ENCODE results near the gene SEC61A1. TPM values are rescaled to one million over a fixed set of nuclear protein-coding genes. Genes with fewer than 3 reads are reported as not detected.

The SEC61A1 gene
- total RNA-seq, 1 donor, result 406 TPM

GRCh38 chr3:128012050-128012449, 40.2 kb upstream of the SEC61A1 start:
- no peak overlapping the region for H3K4me3 ChIP-seq (ENCODE audit: low read depth, low read length)

DNA sequence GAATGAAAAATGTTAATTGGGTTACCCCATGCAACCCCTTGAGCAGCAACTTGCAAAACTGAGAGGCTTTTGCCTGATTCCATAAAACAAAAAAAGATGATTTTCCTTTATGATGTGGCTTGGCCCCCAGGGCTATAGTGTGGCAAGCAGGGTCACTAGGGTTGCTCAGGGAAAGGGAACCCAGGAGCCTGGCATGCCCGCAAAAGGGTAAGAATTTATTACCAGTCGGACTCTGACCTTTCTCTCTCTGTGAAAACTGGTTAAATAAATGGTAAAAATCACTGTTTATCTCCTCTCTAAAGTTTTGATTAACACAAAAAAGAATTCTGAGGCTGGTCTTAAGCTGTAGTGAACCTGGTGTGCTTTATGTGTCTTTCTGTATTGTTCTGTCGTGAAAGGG, 37.7 kb upstream of the SEC61A1 start:
- DNase-seq (ENCODE audit: low read depth), result no peak
- no peak overlapping the region for H3K4me3 ChIP-seq (ENCODE audit: low read depth, low read length)
- no peak for TF ChIP-seq CTCF (IDR thresholded peaks at IDR 0.05; ENCODE audit: insufficient read depth, low read length)

More at GRCh38 chr3:128012050-128012449, 40.2 kb upstream of the SEC61A1 start:
- TF ChIP-seq CTCF (IDR thresholded peaks at IDR 0.05; ENCODE audit: insufficient read depth, low read length), result no peak
- no peak for DNase-seq (ENCODE audit: low read depth)

GRCh38 chr3:128016502-128016901, 35.7 kb upstream of the SEC61A1 start:
- no peak for TF ChIP-seq CTCF (IDR thresholded peaks at IDR 0.05; ENCODE audit: insufficient read depth, low read length)
- DNase-seq (ENCODE audit: low read depth), result no peak
- H3K4me3 ChIP-seq (ENCODE audit: low read depth, low read length), result no peak overlapping the region

DNA sequence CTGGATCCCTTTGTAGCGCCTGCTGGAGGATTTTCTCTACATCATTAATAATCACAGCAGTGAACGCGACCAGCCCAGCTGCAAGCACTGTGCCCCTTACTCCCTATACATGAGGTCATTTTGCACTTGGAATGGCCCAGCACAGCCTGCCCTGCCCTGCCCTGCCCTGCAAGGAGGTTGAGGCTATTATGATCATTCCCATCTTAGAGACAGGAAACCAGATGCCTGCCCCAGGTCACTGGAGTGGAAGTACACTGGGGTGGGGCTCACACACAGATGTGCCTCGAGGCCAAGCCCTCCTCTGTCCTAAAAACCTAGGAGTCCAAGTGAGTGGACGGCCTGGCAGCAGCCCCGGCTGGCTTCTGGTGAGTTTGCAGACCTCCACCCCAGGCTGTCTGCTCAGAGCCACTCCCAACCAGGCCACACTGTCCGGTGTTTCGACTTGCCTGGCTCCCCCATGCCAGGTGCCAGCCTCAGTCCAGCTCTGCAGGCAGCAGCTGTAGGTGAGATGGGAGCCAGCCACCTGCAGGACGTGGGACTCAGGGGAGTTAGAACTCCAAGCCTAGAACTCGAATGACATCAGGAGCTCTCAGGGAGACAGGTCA, 30.4 kb upstream of the SEC61A1 start:
- no peak for DNase-seq (ENCODE audit: low read depth)
- H3K4me3 ChIP-seq (ENCODE audit: low read depth, low read length), result no peak overlapping the region
- TF ChIP-seq CTCF (IDR thresholded peaks at IDR 0.05; ENCODE audit: insufficient read depth, low read length), result no peak

DNA sequence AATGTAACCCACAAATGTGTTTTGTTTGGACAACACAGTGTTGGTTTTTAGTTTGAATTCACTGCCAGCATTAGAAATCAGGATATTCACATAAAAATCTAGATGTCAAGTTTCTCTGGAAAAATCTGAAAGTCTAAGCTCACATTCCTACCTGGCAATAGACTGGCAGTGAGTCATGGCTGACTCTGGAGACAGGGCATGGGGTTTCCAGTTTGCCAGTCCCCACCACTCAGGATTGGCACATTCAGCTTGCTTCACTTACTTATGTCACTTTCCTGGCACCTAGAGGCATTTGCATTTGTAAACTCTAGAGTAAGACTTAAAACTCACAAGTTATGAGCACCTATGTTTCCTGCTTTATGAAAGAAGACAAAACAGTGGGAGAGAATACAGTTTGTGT, 19.1 kb upstream of the SEC61A1 start:
- DNase-seq (ENCODE audit: low read depth), result no peak
- TF ChIP-seq CTCF (IDR thresholded peaks at IDR 0.05; ENCODE audit: insufficient read depth, low read length), result no peak
- no peak overlapping the region for H3K4me3 ChIP-seq (ENCODE audit: low read depth, low read length)

GRCh38 chr3:128036119-128036518, 16.1 kb upstream of the SEC61A1 start:
- TF ChIP-seq CTCF (IDR thresholded peaks at IDR 0.05; ENCODE audit: insufficient read depth, low read length), result no peak
- DNase-seq (ENCODE audit: low read depth), result no peak
- H3K4me3 ChIP-seq (ENCODE audit: low read depth, low read length), result no peak overlapping the region

GRCh38 chr3:128040041-128040440, 12.2 kb upstream of the SEC61A1 start:
- H3K4me3 ChIP-seq (ENCODE audit: low read depth, low read length), result no peak overlapping the region
- no peak for TF ChIP-seq CTCF (IDR thresholded peaks at IDR 0.05; ENCODE audit: insufficient read depth, low read length)
- DNase-seq (ENCODE audit: low read depth), result no peak

Data from fibroblast of the aortic adventitia (primary cell).